Uterus (tissue), 4 donors: ENCODE results near the gene TRAPPC2L. TPM values are rescaled to one million over a fixed set of nuclear protein-coding genes. Genes with fewer than 3 reads are reported as not detected.

Experiments
- DNase-seq, 2 donors: peaks; one replicate each; pipeline ENCODE4 v3.0.0-alpha.2; 2019 to 2020
- H3K27ac ChIP-seq, 2 donors: fragments of 200-600 bp; sonication (generic); 1 replicate in 1 of 2; 2 replicates in 1 of 2; pipeline ENCODE4 v1.5.1; 2016 to 2018
- H3K27me3 ChIP-seq, 2 donors: fragments of 200-600 bp; sonication (generic); one replicate each; pipeline ENCODE4 v1.5.1; 2018 to 2019; ENCODE audit warnings: control low read depth in 1 of 2
- H3K36me3 ChIP-seq, 2 donors: fragments of 200-600 bp; sonication (generic); one replicate each; pipeline ENCODE4 v1.5.1; 2019; ENCODE audit warnings: control low read depth in 1 of 2
- H3K4me1 ChIP-seq, 2 donors: fragments of 200-600 bp; sonication (generic); one replicate each; pipeline ENCODE4 v1.5.1; 2018 to 2019; ENCODE audit warnings: control low read depth in 1 of 2
- H3K4me3 ChIP-seq, 2 donors: fragments of 200-600 bp; sonication (generic); 1 replicate in 1 of 2; 2 replicates in 1 of 2; pipeline ENCODE4 v1.5.1; 2018 to 2019; ENCODE audit warnings: mild to moderate bottlenecking in 1 of 2
- H3K9me3 ChIP-seq, 2 donors: fragments of 200-600 bp; sonication (generic); one replicate each; pipeline ENCODE4 v1.5.1; 2019; ENCODE audit warnings: control low read depth in 1 of 2
- POLR2A ChIP-seq, 2 donors: fragments of 450-650 bp; IDR thresholded peaks; one replicate each; pipeline ENCODE4 v1.6.1; 2016; ENCODE audit warnings: antibody characterized with exemption in 2 of 2, mild to moderate bottlenecking in 1 of 2, moderate library complexity in 1 of 2
- intact Hi-C: fragments of 100-400 bp; cut with DNase I; formaldehyde crosslinking; loops from one replicate; pipeline ENCODE4 v1.15.1; 2023; ENCODE audit warnings: low total_unique reads
- total RNA-seq, 4 donors: library from RNA; depleted of rRNA in 3 of 4; stranded (reverse); fragments of >200 nt in 3 of 4; gene quantifications; one replicate each; pipeline versions ENCODE4 v1.1.0 to v1.2.4, GENCODE V29; 2014 to 2023
- TF ChIP-seq, protein P1 (sequence below), 4 experiments: fragments of 200-600 bp in 2 of 4; fragments of 450-650 bp in 2 of 4; sonication (generic) in 2 of 4; IDR thresholded peaks; one replicate each; pipeline ENCODE4 v1.5.1; 2016 to 2019; ENCODE audit warnings: antibody characterized with exemption in 4 of 4, mild to moderate bottlenecking in 2 of 4, moderate library complexity in 1 of 4
- donor health status: DM: yes; HTN: yes; CAD: no.

TRAPPC2L gene
- total RNA-seq, 4 donors from 2014 or later = 21.5 to 680 (median 70.6) TPM

DNA sequence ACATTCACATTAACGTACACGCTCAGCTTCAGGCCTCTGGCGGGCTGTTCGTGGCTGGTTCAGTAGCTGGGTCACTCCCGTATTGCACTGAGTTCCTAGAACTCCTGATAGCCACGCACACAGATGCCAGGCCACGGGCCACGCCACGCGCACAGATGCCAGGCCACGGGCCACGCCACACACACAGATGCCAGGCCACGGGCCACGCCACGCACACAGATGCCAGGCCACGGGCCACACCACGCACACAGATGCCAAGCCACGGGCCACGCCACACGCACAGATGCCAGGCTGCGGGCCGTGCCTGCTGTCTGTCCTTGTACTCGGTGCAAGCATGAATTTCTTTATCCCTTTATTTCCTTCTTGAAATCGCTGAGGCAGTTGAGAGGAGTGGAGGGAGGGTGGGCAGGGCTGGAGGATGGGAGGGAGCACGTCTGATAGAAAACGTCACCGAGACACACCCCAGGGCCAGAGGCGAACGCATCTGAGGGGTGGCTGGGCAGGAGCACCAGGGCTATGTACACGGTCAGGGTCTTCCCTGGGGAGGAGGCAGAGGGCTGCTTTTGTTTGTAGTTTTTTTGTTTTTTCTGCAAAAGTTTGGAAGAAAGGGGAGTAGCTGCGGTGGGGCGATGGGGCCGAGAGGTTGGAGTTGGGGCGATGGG, 18.1 kb downstream of the TRAPPC2L start:
- no peaks in the 10 kb centered on the region for H3K9me3 ChIP-seq
- no peak for TF ChIP-seq POLR2A (IDR thresholded peaks at IDR 0.05)
- TF ChIP-seq, protein P1, sequence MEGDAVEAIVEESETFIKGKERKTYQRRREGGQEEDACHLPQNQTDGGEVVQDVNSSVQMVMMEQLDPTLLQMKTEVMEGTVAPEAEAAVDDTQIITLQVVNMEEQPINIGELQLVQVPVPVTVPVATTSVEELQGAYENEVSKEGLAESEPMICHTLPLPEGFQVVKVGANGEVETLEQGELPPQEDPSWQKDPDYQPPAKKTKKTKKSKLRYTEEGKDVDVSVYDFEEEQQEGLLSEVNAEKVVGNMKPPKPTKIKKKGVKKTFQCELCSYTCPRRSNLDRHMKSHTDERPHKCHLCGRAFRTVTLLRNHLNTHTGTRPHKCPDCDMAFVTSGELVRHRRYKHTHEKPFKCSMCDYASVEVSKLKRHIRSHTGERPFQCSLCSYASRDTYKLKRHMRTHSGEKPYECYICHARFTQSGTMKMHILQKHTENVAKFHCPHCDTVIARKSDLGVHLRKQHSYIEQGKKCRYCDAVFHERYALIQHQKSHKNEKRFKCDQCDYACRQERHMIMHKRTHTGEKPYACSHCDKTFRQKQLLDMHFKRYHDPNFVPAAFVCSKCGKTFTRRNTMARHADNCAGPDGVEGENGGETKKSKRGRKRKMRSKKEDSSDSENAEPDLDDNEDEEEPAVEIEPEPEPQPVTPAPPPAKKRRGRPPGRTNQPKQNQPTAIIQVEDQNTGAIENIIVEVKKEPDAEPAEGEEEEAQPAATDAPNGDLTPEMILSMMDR (IDR thresholded peaks at IDR 0.05) = no peak
- intact Hi-C loops = no loop called here
- no peak overlapping the region for H3K27ac ChIP-seq
- no peaks in the 10 kb centered on the region for H3K36me3 ChIP-seq
- DNase-seq = no peak
- H3K27me3 ChIP-seq = no peaks in the 10 kb centered on the region
- no peak overlapping the region for H3K4me3 ChIP-seq
- no peaks in the 10 kb centered on the region for H3K4me1 ChIP-seq

- TF ChIP-seq POLR2A (IDR thresholded peaks at IDR 0.05) = no peak
- TF ChIP-seq, protein P1 (IDR thresholded peaks at IDR 0.05) = no peak
- H3K27ac ChIP-seq = no peak overlapping the region
- H3K36me3 ChIP-seq = no peaks in the 10 kb centered on the region
- H3K27me3 ChIP-seq = no peaks in the 10 kb centered on the region
- H3K9me3 ChIP-seq = no peaks in the 10 kb centered on the region
- H3K4me1 ChIP-seq = no peaks in the 10 kb centered on the region
- H3K4me3 ChIP-seq = no peak overlapping the region
- intact Hi-C loops = no loop called here
- DNase-seq = no peak
Observed at GRCh38 chr16:88875703-88876234, 18.8 kb downstream of the TRAPPC2L start.

DNA sequence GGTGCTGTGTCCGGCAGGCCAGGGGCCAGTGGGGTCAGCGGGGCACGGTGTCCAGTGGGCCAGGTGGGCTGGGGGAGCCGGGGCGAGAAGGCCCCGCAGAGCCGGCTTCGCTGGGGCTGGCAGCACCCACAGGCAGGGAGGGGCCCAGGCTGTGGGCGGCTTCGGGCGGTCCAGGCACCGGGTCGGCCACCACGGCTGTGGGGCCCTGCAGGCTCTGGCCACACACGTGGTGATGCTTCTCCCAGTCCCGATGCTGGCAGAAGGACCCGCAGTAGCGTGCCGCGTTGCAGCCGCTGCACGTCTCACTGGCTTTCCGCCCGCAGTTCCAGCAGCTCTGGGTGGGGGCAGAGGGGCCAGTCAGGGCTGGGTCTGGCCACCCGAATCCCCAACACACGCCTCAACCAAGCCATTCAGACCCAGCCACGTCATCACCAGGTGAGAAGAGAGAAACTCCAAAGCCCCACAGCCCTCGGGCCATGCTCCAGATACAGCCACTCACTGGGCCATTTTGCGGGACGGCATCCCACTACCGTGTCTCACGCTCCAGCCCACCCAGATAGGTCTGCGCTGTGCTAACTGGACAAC, 20.1 kb downstream of the TRAPPC2L start:
- Histone ChIP-seq H3K36me3 (no peaks in the 10 kb centered on the region), H3K27me3 (no peaks in the 10 kb centered on the region), H3K4me1 (no peaks in the 10 kb centered on the region), H3K27ac (no peak overlapping the region), H3K4me3 (no peak overlapping the region), H3K9me3 (no peaks in the 10 kb centered on the region)
- no peak for DNase-seq
- TF ChIP-seq, protein P1 (IDR thresholded peaks at IDR 0.05) = no peak
- TF ChIP-seq POLR2A (IDR thresholded peaks at IDR 0.05) = no peak
- intact Hi-C loops = no loop called here

GRCh38 chr16:88877564-88878289, 20.8 kb downstream of the TRAPPC2L start:
- no peaks in the 10 kb centered on the region for H3K27me3 ChIP-seq
- intact Hi-C loops = no loop called here
- H3K27ac ChIP-seq = no peak overlapping the region
- no peaks in the 10 kb centered on the region for H3K36me3 ChIP-seq
- DNase-seq = no peak
- H3K4me1 ChIP-seq = no peaks in the 10 kb centered on the region
- H3K4me3 ChIP-seq = no peak overlapping the region
- no peaks in the 10 kb centered on the region for H3K9me3 ChIP-seq
- TF ChIP-seq, protein P1 (IDR thresholded peaks at IDR 0.05) = no peak
- TF ChIP-seq POLR2A (IDR thresholded peaks at IDR 0.05) = no peak

GRCh38 chr16:88878356-88878755, 21.4 kb downstream of the TRAPPC2L start:
- H3K36me3 ChIP-seq = no peaks in the 10 kb centered on the region
- no peak overlapping the region for H3K27ac ChIP-seq
- TF ChIP-seq, protein P1 (IDR thresholded peaks at IDR 0.05) = no peak
- no peak for TF ChIP-seq POLR2A (IDR thresholded peaks at IDR 0.05)
- no peaks in the 10 kb centered on the region for H3K27me3 ChIP-seq
- no peaks in the 10 kb centered on the region for H3K4me1 ChIP-seq
- intact Hi-C loops = no loop called here
- no peak for DNase-seq
- H3K4me3 ChIP-seq = no peak overlapping the region
- no peaks in the 10 kb centered on the region for H3K9me3 ChIP-seq
